ENCODE results near the gene FNDC5. TPM values are rescaled to one million over a fixed set of nuclear protein-coding genes. Genes with fewer than 3 reads are reported as not detected.

FNDC5 gene
- total RNA-seq, 1 experiment from 2014 or later: 2.6 TPM

DNA sequence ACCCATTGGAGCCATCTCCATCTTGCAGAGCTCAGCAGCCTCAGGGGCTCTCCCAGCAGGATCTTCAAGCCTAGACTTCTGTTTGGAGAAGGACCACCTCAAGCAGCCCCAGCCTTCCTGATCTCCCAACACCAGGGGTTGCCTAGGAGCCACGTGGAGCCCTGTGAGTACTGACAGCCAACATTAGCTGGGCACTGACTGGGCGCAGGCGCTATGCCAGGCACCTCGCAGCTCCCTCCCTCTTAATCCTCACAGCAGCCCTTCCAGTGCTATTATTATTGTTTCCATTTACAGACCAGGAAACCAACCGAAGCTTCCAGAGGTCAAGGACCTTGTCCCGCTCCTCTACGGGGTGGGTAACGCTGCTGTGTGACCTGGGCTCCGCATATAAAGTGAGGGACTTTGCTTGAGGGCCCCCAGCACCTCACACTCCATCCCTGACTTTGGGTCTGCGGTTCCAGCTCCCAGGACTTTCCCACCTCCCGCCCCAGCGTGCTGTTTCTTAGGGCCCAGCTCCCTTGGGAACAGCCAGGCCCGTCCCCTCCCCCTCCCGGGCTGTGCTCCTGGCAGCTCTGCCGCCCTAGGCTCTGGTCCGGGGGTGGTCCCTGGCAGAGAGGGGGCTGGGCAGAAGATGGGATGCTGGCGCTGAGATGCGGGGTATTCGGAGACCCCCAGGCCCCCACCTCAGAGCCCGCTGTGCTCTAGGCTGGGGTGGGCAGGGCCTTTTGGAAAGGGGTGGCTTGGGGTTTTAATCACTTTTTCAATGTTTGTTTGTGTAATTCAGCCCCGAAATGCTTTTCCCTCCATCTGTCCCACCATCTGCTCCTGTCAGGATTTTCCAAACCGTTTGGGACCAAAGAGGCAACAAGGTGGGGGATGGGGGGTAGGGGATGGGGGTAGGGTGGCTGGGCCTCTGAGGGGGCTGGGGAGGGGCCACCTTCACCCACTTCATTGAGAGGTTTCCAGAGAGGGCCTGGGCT is 11.4 kb upstream of the FNDC5 start:
- no TSS peak for BruUV-seq (replicated peaks)
- DNase-seq (ENCODE audit: low read depth, low spot score) (no peak), ATAC-seq (no peak)
- no peaks in the 10 kb centered on the region for H3K9me3 ChIP-seq (ENCODE audit: control insufficient read depth, insufficient read depth, low read depth, low read length)
- ChIA-PET CTCF (interaction anchor here (0.7 to 0.8 kb wide), 2 partner anchors 10 to 127 kb away, joined by 3 to 4 read pairs; no protein-coding TSS in a partner anchor), POLR2A (no interaction called here)
- in situ Hi-C loops (cut with HindIII; ENCODE audit: low pct_unique_long_range_greater_than_20kb, low sequenced_read_pairs): no loop called here
- H3K36me3 ChIP-seq (ENCODE audit: control insufficient read depth, insufficient read depth, low read length): no peaks in the 10 kb centered on the region
- H3K4me3 ChIP-seq (ENCODE audit: low read depth in 2 of 2, low read length in 2 of 2): no peak overlapping the region
- H3K27ac ChIP-seq (ENCODE audit: low read length): no peak overlapping the region
- H3K4me1 ChIP-seq (ENCODE audit: control insufficient read depth, insufficient read depth, low read length): peaks cover 11% of the 10 kb centered on the region
- TF ChIP-seq, protein P1, sequence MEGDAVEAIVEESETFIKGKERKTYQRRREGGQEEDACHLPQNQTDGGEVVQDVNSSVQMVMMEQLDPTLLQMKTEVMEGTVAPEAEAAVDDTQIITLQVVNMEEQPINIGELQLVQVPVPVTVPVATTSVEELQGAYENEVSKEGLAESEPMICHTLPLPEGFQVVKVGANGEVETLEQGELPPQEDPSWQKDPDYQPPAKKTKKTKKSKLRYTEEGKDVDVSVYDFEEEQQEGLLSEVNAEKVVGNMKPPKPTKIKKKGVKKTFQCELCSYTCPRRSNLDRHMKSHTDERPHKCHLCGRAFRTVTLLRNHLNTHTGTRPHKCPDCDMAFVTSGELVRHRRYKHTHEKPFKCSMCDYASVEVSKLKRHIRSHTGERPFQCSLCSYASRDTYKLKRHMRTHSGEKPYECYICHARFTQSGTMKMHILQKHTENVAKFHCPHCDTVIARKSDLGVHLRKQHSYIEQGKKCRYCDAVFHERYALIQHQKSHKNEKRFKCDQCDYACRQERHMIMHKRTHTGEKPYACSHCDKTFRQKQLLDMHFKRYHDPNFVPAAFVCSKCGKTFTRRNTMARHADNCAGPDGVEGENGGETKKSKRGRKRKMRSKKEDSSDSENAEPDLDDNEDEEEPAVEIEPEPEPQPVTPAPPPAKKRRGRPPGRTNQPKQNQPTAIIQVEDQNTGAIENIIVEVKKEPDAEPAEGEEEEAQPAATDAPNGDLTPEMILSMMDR (IDR thresholded peaks at IDR 0.05): no peak
- TF ChIP-seq POLR2AphosphoS5 (IDR thresholded peaks at IDR 0.05; ENCODE audit: low read depth, low read length): no peak
- no peak for TF ChIP-seq SIN3A (IDR thresholded peaks at IDR 0.05; ENCODE audit: borderline replicate concordance, insufficient read depth, low read depth, low read length)
- TF ChIP-seq, protein P2, sequence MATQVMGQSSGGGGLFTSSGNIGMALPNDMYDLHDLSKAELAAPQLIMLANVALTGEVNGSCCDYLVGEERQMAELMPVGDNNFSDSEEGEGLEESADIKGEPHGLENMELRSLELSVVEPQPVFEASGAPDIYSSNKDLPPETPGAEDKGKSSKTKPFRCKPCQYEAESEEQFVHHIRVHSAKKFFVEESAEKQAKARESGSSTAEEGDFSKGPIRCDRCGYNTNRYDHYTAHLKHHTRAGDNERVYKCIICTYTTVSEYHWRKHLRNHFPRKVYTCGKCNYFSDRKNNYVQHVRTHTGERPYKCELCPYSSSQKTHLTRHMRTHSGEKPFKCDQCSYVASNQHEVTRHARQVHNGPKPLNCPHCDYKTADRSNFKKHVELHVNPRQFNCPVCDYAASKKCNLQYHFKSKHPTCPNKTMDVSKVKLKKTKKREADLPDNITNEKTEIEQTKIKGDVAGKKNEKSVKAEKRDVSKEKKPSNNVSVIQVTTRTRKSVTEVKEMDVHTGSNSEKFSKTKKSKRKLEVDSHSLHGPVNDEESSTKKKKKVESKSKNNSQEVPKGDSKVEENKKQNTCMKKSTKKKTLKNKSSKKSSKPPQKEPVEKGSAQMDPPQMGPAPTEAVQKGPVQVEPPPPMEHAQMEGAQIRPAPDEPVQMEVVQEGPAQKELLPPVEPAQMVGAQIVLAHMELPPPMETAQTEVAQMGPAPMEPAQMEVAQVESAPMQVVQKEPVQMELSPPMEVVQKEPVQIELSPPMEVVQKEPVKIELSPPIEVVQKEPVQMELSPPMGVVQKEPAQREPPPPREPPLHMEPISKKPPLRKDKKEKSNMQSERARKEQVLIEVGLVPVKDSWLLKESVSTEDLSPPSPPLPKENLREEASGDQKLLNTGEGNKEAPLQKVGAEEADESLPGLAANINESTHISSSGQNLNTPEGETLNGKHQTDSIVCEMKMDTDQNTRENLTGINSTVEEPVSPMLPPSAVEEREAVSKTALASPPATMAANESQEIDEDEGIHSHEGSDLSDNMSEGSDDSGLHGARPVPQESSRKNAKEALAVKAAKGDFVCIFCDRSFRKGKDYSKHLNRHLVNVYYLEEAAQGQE (IDR thresholded peaks at IDR 0.05; ENCODE audit: insufficient read depth in 1 of 2, low read depth in 2 of 2, low read length in 1 of 2): no peak
- no peak for TF ChIP-seq TCF7L2 (IDR thresholded peaks at IDR 0.05; ENCODE audit: low read depth, low read length)
- H3K27me3 ChIP-seq (ENCODE audit: control insufficient read depth, insufficient read depth, low read length): no peaks in the 10 kb centered on the region
- intact Hi-C loops (cut with micrococcal nuclease; ENCODE audit: unreplicated experiment): no loop called here

DNA sequence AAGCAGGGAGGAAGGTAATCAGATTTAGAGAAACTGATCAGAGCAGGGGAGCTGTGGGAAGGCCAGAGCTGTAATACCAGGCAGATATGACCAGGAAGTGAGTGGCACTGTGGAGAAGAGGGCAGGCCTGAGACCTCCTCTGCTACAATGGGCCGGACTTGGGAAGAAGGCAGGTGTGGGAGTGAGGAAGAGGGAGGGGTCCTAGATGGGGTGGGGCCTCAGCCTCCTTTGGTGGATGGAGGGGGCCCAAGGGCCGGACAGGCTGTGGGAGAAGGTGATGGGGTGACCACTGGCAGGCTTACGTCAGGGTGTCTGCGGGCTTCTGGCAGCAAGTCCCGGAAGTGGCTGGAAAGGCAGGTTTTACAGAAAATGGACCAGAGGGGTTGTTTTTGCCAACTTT is 10.6 kb upstream of the FNDC5 start:
- BruUV-seq (replicated peaks): no TSS peak
- Histone ChIP-seq H3K27ac (ENCODE audit: low read length) (no peak overlapping the region), H3K4me1 (ENCODE audit: control insufficient read depth, insufficient read depth, low read length) (peaks cover 11% of the 10 kb centered on the region), H3K9me3 (ENCODE audit: control insufficient read depth, insufficient read depth, low read depth, low read length) (no peaks in the 10 kb centered on the region), H3K4me3 (ENCODE audit: low read depth in 2 of 2, low read length in 2 of 2) (no peak overlapping the region), H3K27me3 (ENCODE audit: control insufficient read depth, insufficient read depth, low read length) (no peaks in the 10 kb centered on the region), H3K36me3 (ENCODE audit: control insufficient read depth, insufficient read depth, low read length) (no peaks in the 10 kb centered on the region)
- in situ Hi-C loops (cut with HindIII; ENCODE audit: low pct_unique_long_range_greater_than_20kb, low sequenced_read_pairs): no loop called here
- ATAC-seq: no peak
- CTCF ChIA-PET: interaction anchor here (0.7 to 0.8 kb wide), 2 partner anchors 11 to 16 kb away, joined by 3 read pairs; no protein-coding TSS in a partner anchor
- intact Hi-C loops (cut with micrococcal nuclease; ENCODE audit: unreplicated experiment): no loop called here
- no peak for DNase-seq (ENCODE audit: low read depth, low spot score)
- POLR2A ChIA-PET: no interaction called here
- TF ChIP-seq TCF7L2 (IDR thresholded peaks at IDR 0.05; ENCODE audit: low read depth, low read length): no peak
- no peak for TF ChIP-seq POLR2AphosphoS5 (IDR thresholded peaks at IDR 0.05; ENCODE audit: low read depth, low read length)
- TF ChIP-seq, protein P2 (IDR thresholded peaks at IDR 0.05; ENCODE audit: insufficient read depth in 1 of 2, low read depth in 2 of 2, low read length in 1 of 2): no peak
- TF ChIP-seq SIN3A (IDR thresholded peaks at IDR 0.05; ENCODE audit: borderline replicate concordance, insufficient read depth, low read depth, low read length): no peak
- TF ChIP-seq, protein P1 (IDR thresholded peaks at IDR 0.05): no peak

Data from Panc1 (cell line).